ENCODE results near the gene RELL1.

The RELL1 gene

DNA sequence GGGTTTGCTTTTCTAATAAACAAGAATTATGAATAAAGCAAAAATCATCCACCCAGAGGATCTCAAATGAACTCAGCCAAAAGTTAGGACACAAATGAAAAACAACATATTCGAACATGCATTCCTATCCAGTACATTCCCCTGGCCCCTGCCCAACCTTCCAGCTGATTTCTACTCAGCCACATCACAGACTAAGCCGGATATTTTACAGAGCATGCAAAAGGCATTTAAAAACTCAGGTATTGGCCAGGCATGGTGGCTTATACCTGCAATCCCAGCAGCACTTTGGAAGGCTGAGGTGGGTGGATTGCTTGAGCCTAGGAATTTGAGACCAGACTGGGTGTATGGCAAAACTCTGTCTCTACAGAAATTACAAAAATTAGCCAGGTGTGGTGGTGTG, 54.6 kb downstream of the RELL1 start:
- no peak for DNase-seq

DNA sequence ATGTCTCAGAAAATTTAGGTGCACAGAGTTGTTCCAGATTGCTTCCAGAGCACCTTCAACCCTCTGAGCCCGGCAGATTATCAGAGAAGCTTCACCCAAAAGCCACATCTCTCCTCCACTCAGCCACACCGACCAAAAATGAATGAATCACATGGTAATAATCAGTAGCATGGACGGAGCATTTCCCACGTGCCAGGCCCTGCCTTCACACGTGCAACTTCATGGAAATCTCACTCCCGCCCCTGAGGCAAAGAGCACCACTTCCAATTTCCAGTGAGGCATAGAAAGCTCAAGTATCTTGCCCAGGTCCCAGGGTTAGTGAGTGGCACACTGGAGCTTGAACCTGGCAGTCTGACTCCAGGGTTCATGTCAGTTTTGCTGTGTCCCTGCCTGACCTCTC, 56.5 kb downstream of the RELL1 start:
- DNase-seq = no peak

DNA sequence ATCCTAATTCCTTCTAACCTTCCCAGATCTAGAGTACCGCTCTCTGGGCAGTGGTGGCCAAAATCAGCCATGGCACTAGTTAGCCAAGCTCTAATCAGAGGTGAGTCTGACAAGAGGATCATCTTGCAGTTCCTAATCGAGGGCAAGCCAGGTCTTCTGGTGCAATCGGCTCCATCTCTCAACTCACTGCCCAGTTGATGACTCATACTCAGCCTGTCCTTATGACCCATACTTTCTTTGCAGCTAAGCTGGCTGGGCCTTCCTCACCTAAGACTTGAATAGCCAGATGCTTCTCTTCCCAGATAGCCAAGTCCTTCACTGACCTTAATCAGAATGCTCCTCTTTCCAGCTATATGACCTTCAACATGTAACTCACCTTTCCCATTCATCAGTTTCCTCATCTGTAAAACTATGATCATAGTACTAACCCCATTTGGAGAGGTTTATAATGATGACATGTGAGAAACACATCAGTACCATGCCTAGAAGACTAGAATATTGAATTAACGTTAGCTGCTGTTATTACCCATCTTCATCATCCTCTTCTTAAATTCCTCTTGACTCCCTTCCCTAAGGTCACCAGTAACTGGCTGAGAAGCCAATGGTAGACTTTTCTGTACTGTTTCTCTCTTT, 57.1 kb downstream of the RELL1 start:
- DNase-seq = no peak

DNA sequence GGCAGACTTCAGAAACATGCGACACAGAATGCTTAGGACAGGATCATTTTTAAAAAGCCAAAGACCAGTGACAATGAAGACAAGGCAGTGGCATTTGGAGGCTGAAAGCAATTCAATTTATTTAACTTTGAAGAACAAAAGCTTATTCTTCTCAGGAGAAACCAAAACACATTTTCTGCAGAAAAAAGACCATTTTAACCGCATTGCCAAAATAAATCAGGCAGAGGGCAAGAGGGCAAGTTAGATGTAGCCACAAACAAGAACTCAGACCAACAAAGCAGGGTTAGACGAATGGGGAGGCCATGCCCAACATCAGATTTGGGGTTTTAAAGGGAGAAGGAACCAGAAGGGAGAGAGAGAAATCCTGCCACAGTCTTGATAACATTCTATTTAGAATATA, 58.9 kb downstream of the RELL1 start:
- no peak for DNase-seq

DNA sequence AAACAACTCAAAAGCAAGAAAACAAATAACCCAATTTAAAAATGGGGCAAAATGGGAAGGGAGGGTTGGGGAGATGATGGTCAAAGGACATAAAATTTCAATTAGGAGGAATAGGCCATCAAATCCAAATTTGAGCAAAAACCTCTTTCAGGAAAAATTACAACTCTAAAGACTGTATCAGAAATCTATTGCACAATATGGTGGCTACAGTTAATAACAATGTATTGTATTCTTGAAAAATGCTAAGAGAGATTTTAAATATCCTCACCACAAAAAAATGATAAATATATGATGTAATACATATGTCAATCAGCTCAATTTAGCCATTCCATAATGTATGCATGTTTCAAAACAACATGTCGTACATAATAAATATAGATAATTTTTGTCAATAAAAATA, 60.7 kb downstream of the RELL1 start:
- no peak for DNase-seq

DNA sequence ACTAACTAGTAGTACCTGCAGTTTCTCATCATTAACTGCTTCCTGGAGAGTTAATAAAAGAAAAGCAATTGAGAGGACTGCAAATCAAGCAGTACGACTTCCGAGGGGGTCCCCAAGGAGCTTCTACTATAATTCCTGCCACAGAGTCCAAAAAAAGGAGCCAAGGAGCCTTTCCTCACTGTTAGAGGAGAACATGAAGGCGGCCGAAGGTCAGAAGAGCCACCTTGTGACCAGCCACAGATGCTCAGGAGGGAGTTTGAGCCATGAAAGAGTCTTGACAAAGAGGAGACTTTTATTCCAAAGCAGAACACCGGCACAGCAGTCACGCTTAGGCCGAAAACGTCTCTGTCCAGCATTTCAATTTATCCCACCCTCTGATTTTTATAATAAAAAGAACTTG, 62.2 kb downstream of the RELL1 start:
- no peak for DNase-seq

DNA sequence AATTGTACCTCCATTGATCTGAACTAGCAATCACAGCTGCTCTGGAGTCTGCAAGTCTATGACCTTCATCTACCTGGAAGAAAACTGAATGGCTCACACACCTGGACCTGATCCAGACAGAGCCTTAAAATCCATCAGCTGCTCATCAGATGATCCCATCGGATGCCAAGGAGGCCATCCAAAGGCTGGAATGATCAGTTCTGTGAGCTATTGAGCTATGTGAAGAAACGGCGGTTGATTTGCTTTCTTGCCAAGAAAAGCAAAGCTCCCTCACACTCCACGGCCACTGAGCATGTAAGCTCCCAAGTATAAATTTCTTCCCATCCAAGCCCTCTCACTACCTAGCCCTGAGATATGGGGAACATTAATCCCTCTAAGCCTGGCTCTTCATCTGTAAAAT, 63.1 kb downstream of the RELL1 start:
- DNase-seq = no peak

DNA sequence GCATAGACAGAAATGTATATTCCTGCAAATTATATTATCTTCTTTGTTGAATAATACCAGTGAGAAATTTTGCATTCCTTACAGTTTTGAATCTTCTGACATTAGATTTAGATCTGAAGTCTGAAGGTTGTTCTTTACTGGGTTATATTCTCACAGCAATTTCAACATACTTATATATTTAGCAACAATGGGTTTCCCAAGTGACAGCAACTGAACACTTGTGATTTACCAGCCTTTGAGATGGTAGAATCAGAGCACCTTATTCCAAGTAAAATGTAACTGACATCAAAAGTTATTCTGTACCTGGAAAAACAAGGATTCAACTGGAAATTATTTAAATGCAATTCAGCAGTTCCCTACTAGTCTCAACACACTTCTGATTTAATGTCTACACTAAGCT, 66.0 kb downstream of the RELL1 start:
- DNase-seq = no peak

DNA sequence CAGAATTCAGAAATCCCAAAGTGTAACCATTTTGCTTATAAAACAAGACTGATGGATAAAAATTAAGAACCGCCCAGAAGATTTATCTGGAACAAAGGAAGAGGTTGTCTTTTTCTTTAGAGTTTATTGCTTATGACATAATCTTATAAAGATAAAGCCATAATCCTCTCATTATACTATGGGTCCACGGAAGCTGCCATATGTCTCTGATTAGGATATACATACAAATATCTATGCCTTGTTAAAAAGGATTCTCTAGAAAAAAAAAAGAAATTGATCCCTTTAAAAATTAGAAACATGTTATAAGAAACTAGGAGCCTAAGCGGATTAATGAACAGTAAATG, 70.5 kb downstream of the RELL1 start:
- DNase-seq = no peak

DNA sequence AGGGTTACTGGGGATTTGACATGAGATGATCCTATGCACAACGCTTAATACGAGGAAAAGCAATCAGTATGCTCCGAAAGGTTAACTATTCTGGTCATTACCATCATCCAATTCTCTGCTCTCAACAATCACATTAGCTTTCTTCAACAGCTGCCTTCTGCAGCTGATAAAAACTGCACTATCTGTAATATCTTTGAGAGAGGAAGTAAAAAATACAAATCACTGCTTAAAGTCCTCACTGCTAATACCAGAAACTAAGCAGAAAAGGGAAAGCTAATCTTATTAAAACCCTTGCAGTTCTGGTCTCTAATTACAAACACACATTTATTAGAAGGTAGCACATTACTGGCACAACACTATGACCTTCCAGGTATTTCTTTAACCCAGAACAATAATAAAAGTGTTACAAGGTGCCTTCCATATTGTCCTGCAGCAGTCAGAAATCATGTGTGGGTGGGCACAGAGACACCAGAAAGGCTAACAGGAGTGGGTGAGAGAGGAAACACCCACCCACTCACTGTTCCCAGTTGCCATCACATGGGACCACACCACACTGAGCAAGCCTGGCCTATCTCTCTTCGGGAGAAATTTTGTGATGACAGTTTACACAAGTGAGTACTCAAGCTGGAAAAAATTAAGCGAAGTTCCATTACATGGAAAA, 71.0 kb downstream of the RELL1 start:
- no peak for DNase-seq

DNA sequence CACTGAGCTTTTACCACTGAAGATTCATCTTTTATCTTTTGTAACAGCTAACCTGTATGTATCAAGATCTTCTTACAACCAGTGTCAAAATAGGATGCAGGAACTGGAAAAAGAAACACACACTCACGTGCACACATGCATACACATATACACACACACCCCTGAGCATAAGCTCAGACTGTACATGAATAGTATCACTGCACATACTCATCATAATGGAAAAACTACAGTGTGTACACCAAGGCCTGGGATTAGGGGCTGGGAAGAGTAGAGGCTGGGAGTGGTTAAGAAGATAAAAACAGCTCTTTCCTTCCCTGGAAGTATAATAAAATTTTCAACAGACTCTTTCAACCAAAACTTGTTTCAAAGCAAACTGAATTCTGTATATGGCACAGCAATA, 73.4 kb downstream of the RELL1 start:
- no peak for DNase-seq

DNA sequence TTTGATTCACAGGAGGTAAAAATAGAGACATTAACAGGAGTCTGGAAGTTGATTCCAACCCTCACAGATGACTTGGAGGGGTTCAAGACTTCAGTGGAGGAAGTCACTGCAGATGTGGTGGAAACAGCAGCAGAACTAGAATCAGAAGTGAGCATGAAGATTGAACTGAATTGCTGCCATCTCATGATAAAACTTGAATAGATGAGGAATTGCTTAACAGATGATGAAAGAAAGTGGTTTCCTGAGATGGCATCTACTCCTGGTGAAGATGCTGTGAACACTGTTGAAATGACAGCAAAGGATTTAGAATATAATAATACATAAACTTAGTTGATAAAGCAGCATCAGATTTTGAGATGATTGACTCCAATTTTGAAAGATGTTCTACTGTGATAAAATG, 76.5 kb downstream of the RELL1 start:
- DNase-seq = no peak

DNA sequence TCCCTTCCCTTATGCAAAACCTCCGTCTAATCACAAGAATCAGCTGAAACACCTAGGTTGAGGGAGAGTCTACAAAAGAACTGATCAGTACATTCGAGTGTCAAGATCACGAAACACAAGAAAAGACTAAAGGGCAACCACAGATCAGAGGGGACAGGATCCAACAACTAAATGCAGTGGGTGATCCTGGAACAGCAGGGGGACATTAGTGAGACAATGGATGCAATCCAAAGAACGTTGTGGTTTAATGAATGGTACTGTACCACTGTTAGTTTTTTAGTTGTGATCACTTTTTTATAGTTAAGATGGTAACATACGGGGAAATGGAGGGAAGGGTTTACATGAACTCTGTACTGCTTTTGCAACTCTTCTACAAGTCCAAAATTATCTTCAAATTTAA, 79.2 kb downstream of the RELL1 start:
- no peak for DNase-seq

DNA sequence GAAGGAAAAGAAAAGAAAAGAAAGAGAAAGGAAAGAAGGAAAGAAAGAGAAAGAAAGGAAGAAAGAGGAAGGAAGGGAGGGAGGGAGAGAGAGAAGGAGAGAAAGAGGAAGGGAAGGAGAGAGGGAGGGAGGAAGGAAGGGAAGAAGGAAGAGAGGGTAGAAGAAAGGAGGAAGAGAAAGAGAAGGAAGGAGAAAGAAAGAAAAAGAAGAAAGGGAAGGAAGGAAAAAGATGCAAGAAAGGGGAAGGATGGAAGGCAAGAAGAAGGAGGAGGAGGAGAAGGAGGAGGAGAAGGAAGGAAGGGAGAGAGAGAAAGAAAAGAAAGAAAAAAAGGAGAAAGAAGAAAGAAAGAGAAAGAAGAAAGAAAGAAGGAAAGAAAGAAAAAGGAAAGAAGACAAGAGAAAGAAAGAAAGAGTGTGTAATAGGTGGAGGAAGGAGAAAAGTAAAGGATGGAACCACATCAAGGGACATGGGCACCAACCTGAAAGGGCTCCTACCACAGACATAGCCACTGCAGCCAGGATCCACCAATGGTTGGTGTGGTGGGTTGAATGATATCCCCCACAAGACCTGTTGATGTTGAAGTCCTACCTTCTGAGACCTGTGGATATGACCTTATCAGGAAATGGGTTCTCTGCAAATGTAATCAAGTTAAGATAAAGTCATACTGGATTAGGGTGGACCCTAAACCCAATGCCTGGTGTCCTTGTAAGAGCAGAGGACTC, 80.2 kb downstream of the RELL1 start:
- no peak for DNase-seq

DNA sequence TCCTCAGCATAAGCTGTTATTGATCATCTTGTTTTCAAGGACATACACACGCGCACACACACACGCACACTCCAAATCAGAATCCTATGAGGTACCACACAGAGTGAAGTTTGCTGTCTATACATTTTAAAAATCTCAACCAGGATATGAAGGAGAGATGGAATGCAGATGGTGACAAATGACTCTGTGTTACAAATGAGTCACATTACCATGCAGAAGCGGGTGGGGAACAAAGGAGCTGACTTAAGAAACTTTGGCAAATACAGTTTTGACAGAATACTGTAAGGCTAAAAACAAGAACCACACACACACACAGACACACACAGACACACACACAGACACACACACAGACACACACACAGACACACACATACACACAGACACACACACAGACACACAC, 81.7 kb downstream of the RELL1 start:
- no peak for DNase-seq

DNA sequence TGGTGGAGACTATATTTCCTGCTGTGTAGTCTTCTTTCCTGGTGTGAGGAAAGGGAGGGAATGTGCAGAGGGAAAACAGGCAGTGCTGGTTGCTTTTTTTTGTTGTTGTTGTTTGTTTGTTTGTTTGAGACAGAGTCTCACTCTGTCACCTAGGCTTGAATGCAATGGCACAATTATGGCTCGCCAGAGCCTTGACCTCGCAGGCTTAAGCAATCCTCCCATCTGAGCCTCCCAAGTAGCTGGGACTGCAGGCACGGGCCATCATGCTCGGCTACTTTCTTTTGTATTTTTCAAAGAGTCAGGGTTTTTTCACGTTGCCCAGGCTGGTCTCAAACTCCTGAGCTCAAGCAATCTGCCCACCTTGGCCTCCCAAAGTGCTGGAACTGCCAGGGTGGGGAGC, 82.5 kb downstream of the RELL1 start:
- DNase-seq = no peak

DNA sequence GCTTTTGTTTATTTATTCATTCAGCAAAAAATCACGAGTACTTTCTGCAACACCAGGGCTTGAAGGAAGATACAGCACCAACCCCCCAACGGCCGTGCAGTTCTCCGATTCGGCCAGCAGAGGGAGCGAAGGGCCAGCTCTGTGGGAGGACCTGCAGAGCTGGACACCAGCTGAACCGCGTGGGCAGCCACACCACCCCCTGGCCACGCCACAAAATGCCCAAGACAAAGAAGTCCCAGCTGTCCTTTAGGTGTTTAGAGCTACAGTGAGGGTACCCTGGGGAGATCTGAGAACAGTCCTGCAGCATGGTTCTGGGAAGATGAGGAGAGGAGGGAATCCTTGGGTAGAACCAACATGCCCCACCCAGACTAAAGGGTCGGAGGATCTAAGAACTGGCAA, 83.1 kb downstream of the RELL1 start:
- DNase-seq = peak; percentile 69

DNA sequence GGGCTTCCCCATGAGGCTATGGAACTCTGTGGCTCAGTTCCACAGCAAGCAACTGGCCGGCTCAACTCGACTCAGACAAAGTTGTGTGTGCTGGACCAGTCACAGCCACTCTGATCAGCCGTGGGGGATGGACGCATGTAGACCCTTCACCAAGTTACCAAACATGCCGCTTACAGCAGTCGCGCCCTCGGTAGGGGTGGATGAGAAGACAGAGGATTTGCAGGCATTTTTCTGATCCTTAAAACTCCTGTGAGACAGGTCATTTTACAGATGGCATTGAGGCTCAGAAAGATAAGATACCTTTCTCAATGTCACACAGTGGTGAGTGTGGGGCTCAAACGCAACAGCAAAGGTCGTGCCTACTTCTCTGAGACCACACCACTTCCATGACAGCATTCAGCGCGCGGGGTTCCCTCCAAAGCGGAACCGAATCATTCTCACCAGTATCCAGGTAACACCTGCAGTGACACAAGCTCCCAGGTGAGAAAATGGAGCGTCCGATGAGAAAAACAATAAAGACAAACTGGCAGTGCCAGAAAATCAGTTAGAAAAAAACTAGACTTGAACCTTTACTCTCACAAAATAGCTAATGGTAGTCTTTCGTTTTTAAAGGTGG, 83.6 kb downstream of the RELL1 start:
- no peak for DNase-seq

DNA sequence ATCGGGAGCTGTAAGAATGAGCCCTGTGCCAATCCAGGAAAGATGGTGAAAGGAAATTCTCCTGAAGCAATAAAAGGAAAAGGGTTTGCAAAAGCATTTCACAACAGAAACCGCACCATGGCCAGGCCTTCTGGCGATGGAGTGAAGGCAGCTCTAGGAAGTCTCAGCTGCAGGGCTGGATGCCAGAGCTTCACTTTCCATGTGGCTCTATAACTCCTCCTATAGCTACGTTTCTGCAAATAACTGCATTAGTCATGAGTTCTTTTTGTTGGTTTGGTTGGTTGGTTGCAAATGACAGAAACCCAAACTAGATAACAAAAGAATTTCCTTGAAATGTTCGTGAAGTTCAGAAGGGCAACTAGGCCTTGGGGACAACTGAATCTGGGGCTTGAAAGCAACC, 84.6 kb downstream of the RELL1 start:
- DNase-seq = no peak

DNA sequence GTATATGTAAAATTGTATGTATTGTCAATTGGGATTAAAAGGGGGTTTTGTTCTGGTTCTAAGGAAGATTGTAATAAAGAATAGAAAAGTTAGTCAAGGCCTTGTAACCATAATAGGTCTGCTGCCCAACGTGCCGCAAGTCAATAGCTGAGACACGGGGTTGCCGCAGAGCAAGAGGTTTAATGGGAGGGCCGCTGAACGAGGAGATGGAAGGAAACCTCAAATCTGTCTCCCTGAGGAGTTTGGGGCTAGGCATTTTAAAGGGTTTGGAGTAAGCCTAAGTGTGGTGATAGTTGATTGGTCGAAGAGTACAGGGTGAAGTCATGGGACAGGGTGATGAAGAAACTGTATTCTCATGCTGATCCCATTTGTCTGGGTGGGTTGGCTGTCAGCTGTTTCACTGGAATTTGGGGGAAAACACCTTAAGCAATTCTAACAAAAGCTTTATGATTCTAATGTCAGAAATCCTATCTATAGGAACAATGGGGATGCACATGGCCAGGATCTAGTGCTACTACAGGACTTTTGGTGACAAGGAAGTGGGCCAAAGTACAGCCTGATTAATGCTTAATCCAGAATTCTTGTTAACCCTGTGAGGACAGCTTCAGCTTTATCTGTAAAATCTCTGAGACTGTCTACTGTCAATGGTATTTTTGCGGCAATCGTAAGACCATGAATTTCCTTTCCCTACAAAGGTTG, 86.9 kb downstream of the RELL1 start:
- DNase-seq = no peak

DNA sequence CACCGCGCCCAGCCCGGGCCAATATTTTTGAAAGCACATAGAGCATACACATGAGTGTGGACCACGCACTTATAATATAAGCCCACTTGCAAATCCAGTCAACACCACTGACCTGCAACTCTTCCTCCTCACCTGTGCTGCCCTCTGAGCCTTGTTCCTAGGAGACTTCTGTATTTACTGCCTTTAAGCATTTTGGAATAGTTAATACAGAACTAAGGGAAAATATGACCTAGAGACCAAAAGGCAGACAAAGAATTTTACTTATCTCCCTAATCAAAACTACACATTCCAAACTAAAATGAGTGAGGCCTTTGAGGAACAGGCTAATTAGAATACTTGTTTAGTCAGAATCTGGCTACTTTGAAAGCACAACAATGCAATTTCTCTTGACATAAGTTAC, 89.1 kb downstream of the RELL1 start:
- no peak for DNase-seq

DNA sequence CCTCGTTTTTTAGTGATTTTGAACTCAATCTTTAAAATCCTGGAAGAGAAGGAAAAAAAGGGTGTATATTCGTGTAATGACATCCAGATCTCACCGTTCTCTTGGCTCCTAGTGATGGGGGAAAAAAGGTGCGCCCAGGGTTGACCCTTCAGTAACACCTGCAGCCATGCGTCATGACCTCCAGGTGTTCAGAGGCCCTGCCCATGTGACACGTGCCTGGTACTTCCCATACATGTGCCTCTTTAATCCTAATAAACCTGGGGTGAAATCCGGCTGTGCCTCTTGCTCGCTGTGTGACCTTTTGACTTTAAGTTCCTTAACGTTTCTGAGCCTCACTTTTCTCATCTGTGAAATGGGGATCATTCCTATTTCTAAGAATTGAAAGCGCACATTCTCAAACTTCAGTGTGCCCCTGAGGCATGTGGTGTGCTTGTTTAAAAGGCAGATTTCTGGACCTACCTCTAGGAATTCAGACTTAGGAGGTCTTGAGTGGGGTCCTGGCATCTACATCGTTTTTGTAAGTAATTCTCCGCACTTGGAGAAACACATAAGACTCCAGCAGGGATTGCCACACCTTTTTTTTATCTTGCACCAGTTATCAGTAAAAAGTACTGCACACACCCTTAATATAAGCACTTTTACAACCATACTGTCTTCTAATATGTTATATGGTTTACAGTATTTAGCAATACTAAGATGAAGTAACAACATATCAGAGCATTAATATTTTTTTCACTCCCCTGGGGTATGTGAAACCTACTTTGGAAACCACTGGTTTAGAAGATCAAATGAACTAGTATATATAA, 90.1 kb downstream of the RELL1 start:
- DNase-seq = no peak

DNA sequence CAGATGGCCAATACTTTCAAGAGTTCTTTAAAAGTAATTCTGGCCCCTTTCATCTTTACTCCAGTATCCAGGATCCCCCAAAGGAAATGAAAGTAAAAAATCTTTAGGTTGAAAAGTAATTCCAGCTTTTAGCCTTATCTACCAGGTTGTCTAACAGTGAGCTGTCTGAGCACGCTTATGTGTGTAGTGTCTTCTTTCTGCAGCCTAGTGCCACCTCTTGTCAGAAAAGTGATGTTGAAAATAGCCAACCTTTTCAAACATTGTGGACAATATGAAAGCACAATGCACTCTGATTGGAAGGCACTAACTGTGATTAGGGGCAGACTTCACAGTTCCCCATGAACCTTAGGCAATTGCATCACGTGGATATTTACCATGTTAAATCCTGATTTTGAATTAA, 92.1 kb downstream of the RELL1 start:
- no peak for DNase-seq

Measured in CD4-positive, alpha-beta T cell treated with Interleukin-10 for 1 hour (primary cell).